ENCODE results near the gene PDX1.
A peak's percentile ranks its signal among the peaks of the same experiment; 100 is the strongest.

Gene PDX1

GRCh38 chr13:27956576-27957300 lies 36.9 kb downstream of the PDX1 start:
- no peaks in the 10 kb centered on the region for H3K9me3 ChIP-seq (ENCODE audit: control insufficient read depth, insufficient read depth, low read length)
- H3K27ac ChIP-seq (ENCODE audit: low read depth, low read length) = no peak overlapping the region
- H3K27me3 ChIP-seq (ENCODE audit: control insufficient read depth, low read length) = peaks cover 35% of the 10 kb centered on the region
- no peaks in the 10 kb centered on the region for H4K20me1 ChIP-seq (ENCODE audit: control insufficient read depth, insufficient read depth, low read depth, low read length)
- peaks cover 9% of the 10 kb centered on the region for H3K4me1 ChIP-seq (ENCODE audit: control insufficient read depth, low read length)
- no peaks in the 10 kb centered on the region for H3F3A ChIP-seq (ENCODE audit: control insufficient read depth, insufficient read depth)
- H3K4me2 ChIP-seq (ENCODE audit: low read length) = no peak overlapping the region
- no peak overlapping the region for H3K4me3 ChIP-seq (ENCODE audit: low read length)
- H3K9me2 ChIP-seq (replicated peaks; ENCODE audit: control insufficient read depth, low read length) = no peaks in the 10 kb centered on the region
- no peaks in the 10 kb centered on the region for H3K36me3 ChIP-seq (ENCODE audit: control insufficient read depth, low read length)
- H3K79me2 ChIP-seq (ENCODE audit: control insufficient read depth, low read length) = no peaks in the 10 kb centered on the region
- no peak for TF ChIP-seq EZH2phosphoT487 (IDR thresholded peaks at IDR 0.05; ENCODE audit: borderline replicate concordance, low read length)
- no peak for TF ChIP-seq CTCF (IDR thresholded peaks at IDR 0.05; ENCODE audit: low read depth, low read length, poor library complexity, severe bottlenecking)

- peaks cover 31% of the 10 kb centered on the region for H3K27me3 ChIP-seq (ENCODE audit: control insufficient read depth, low read length)
Measured at GRCh38 chr13:27959976-27960361, 40.2 kb downstream of the PDX1 start.

GRCh38 chr13:27960362-27961226 lies 40.8 kb downstream of the PDX1 start:
- no peak overlapping the region for H3K27ac ChIP-seq (ENCODE audit: low read depth, low read length)
- peaks cover 30% of the 10 kb centered on the region for H3K27me3 ChIP-seq (ENCODE audit: control insufficient read depth, low read length)
- no peaks in the 10 kb centered on the region for H3K79me2 ChIP-seq (ENCODE audit: control insufficient read depth, low read length)
- no peaks in the 10 kb centered on the region for H4K20me1 ChIP-seq (ENCODE audit: control insufficient read depth, insufficient read depth, low read depth, low read length)
- H3K4me2 ChIP-seq (ENCODE audit: low read length) = peak overlapping the region; percentile 52
- H3K9me3 ChIP-seq (ENCODE audit: control insufficient read depth, insufficient read depth, low read length) = no peaks in the 10 kb centered on the region
- H3K36me3 ChIP-seq (ENCODE audit: control insufficient read depth, low read length) = no peaks in the 10 kb centered on the region
- H3K4me1 ChIP-seq (ENCODE audit: control insufficient read depth, low read length) = no peaks in the 10 kb centered on the region
- TF ChIP-seq CTCF (IDR thresholded peaks at IDR 0.05; ENCODE audit: low read depth, low read length, poor library complexity, severe bottlenecking) (peak; percentile 19), EZH2phosphoT487 (IDR thresholded peaks at IDR 0.05; ENCODE audit: borderline replicate concordance, low read length) (no peak; the same call in 1 of the 2 replicates)
- no peaks in the 10 kb centered on the region for H3F3A ChIP-seq (ENCODE audit: control insufficient read depth, insufficient read depth)
- no peaks in the 10 kb centered on the region for H3K9me2 ChIP-seq (replicated peaks; ENCODE audit: control insufficient read depth, low read length)
- peak overlapping the region; percentile 44 for H3K4me3 ChIP-seq (ENCODE audit: low read length)

More at GRCh38 chr13:27959976-27960361, 40.2 kb downstream of the PDX1 start:
- H3K27ac ChIP-seq (ENCODE audit: low read depth, low read length) = no peak overlapping the region
- no peaks in the 10 kb centered on the region for H3K4me1 ChIP-seq (ENCODE audit: control insufficient read depth, low read length)
- no peaks in the 10 kb centered on the region for H3K9me2 ChIP-seq (replicated peaks; ENCODE audit: control insufficient read depth, low read length)
- no peaks in the 10 kb centered on the region for H3K79me2 ChIP-seq (ENCODE audit: control insufficient read depth, low read length)
- no peaks in the 10 kb centered on the region for H3F3A ChIP-seq (ENCODE audit: control insufficient read depth, insufficient read depth)
- no peak overlapping the region for H3K4me3 ChIP-seq (ENCODE audit: low read length)
- no peak overlapping the region for H3K4me2 ChIP-seq (ENCODE audit: low read length)
- TF ChIP-seq CTCF (IDR thresholded peaks at IDR 0.05; ENCODE audit: low read depth, low read length, poor library complexity, severe bottlenecking) = no peak
- no peaks in the 10 kb centered on the region for H4K20me1 ChIP-seq (ENCODE audit: control insufficient read depth, insufficient read depth, low read depth, low read length)
- no peaks in the 10 kb centered on the region for H3K36me3 ChIP-seq (ENCODE audit: control insufficient read depth, low read length)
- H3K9me3 ChIP-seq (ENCODE audit: control insufficient read depth, insufficient read depth, low read length) = no peaks in the 10 kb centered on the region

Measured in DOHH2 (cell line).